HG02884 (cell line): Measurements from ENCODE around the gene TSC2.
A peak's percentile ranks its signal among the peaks of the same experiment; 100 is the strongest.

Experiments used
- ATAC-seq: cut with Tn5 transposase; IDR thresholded peaks from one replicate; pipeline ENCODE4 v1.9.1; 2021; ENCODE audit warnings: mild to moderate bottlenecking, moderate library complexity; ENCODE audit not compliant: unreplicated experiment

The TSC2 gene

GRCh38 chr16:2047330-2048115, at the start of gene TSC2, which contains the start of gene NTHL1:
TSS of gene TSC2 (plus strand) at chr16:2047985. CDS start at chr16:2048616, 631 bp downstream.
TSS of gene NTHL1 (minus strand) at chr16:2047834. CDS start at chr16:2047823, 11 bp downstream.
- peak; percentile 86 for ATAC-seq

- no peak for ATAC-seq
These were observed 49.4 kb upstream of the TSC2 start for GRCh38 chr16:1998360-1998835.

GRCh38 chr16:1998852-1999801, 48.7 kb upstream of the TSC2 start:
- no peak for ATAC-seq

- no peak for ATAC-seq
These were observed 47.8 kb upstream of the TSC2 start for GRCh38 chr16:1999866-2000514.

GRCh38 chr16:2001035-2001434, 46.8 kb upstream of the TSC2 start:
- no peak for ATAC-seq

GRCh38 chr16:2001456-2002355, 46.1 kb upstream of the TSC2 start:
- no peak for ATAC-seq

- ATAC-seq: no peak
These were observed 45.2 kb upstream of the TSC2 start for GRCh38 chr16:2002406-2003230.

- no peak for ATAC-seq
These were observed 44.5 kb upstream of the TSC2 start for GRCh38 chr16:2003231-2003826.

GRCh38 chr16:2003827-2004641, 43.8 kb upstream of the TSC2 start:
- ATAC-seq: peak; percentile 66

- no peak for ATAC-seq
These were observed 42.8 kb upstream of the TSC2 start for GRCh38 chr16:2004795-2005517.

GRCh38 chr16:2005646-2006045, 42.1 kb upstream of the TSC2 start:
- no peak for ATAC-seq

GRCh38 chr16:2006317-2006716, 41.5 kb upstream of the TSC2 start:
- ATAC-seq: no peak

- ATAC-seq: no peak
These were observed 40.5 kb upstream of the TSC2 start for GRCh38 chr16:2007081-2007836.

- no peak for ATAC-seq
These were observed 39.7 kb upstream of the TSC2 start for GRCh38 chr16:2008009-2008526.

GRCh38 chr16:2008631-2009163, 39.1 kb upstream of the TSC2 start:
- ATAC-seq: no peak

GRCh38 chr16:2009164-2009711, 38.5 kb upstream of the TSC2 start:
- ATAC-seq: peak; percentile 27
